ENCODE results near the gene AJM1.
"Not testable (repeated sequence)": the region's sequence is repeated elsewhere in the genome, so short reads cannot be mapped to it uniquely, and the experiment has no call there.

AJM1 gene

DNA sequence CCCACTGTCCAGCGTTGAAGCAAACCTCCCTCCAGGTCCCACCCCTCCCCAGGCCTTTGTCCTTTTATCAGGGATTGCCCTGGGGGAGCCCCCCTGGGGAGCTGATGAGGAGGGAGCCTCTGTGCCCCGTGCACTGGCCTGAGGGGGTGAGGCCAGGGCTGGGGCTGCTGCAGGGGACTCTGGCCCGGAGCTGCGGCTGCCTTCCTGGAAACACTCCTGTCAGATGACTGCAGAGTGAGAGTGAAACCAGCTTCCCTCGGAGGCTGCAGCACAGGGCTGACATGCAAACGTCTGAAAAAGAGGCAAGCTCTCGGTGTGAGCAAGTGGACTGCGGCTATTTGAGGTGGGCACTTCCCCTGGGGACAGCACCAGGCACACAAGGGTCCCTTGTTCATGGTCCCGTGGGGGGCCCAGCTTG lies 39.4 kb downstream of the AJM1 start:
- no peak for DNase-seq

DNA sequence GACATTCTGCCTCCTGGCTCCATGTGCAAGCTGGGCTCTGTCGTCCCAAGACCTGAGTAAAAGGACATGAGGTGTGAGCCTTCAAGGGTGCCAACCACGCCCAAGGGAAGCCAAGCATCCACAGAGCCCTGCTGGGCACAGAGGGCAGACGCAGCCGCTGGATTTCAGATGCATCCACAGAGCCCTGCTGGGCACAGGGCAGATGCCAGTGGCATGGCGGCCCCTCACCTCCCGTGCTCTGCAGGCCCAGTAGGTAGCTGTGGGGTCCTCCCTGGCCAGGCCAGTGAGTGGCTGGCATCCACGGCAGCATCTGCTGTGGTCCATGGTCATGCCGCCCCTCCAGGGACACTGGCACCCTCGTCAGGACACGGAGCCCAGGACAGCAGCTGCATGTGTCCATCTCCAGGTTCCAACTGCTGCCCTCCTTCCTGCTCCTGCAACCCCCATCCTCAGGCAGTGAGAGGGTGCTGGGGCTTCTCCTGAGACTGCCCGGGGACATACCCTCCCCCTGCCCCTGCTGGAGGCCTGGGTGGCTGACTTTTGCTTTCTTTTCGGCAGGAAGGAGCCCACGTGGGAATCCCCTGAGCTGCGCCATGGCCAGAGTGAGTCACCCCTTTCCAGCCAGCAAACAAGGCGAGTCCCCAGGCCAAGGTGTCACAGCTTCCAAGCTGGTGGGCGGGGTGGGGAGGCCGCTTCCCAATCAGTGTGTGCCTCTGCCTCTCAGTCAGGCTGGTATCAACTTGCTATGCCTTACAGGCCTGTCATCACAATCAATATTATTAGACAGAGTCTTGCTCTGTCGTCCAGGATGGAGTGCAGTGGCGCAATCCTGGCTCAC lies 40.0 kb downstream of the AJM1 start:
- peak; percentile 62 for DNase-seq

DNA sequence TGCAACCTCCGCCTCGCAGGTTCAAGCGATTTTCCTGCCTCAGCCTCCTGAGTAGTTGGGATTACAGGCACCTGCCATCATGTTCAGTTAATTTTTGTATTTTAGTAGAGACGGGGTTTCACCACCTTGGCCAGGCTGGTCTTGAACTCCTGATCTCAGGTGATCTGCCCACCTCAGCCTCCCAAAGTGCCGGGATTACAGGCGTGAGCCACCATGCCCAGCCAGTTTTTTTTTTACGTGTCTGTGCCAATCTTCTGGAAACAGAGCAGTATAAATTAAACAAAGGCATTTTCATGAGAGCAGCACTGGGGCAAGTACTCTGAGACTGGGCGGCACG lies 40.6 kb downstream of the AJM1 start:
- not testable (repeated sequence) for DNase-seq

DNA sequence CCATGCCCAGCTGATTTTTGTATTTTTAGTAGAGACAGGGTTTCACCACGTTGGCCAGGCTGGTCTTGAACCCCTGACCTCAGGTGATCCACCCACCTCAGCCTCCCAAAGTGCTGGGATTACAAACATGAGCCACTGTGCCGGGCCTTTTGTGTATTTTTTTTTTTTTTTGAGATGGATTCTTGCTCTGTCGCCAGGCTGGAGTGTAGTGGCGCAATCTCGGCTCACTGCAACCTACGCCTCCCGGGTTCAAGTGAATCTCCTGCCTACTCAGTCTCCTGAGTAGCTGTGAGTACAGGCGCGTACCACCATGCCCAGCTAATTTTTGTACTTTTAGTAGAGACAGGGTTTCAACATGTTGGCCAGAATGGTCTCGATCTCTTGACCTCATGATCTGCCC lies 41.4 kb downstream of the AJM1 start:
- DNase-seq: not testable (repeated sequence)

DNA sequence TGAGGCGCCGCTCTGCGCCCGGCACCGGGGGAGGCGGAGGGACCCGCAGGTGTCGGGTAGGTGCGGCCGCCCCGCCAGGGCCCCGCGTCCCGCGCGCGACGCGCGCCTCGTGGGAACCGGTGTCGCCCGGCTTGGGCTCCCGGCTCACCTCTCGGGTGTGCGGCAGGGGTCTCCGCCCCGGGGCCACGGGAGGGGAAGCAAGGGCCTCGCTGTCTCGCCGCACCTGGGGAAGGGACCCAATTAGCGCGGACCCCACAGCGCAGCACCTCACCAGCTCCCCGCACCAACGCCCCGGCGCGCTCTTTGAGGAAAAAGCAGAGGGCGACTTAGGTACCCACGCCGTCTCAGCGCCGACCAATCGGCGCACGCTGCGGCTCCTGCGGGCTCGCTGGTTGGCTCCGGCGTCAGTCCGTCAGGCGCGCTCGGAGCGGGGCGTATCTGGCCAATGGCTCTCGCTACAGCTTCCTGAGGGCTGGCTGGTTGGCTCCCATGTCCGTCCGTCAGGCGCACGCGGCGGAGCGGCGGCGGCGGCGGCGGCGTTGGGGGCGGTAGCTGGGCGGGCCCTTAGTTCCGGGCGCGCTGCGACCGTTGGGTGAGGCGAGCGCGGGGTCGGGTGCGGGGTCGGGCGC lies 43.8 kb downstream of the AJM1 start, which contains the start of gene TRAF2:
TRAF2 (plus strand) TSS at position 567 of the 629 bp plus-strand sequence. CDS start 12,225 bp downstream, outside the sequence.
- peak; percentile 92 for DNase-seq

DNA sequence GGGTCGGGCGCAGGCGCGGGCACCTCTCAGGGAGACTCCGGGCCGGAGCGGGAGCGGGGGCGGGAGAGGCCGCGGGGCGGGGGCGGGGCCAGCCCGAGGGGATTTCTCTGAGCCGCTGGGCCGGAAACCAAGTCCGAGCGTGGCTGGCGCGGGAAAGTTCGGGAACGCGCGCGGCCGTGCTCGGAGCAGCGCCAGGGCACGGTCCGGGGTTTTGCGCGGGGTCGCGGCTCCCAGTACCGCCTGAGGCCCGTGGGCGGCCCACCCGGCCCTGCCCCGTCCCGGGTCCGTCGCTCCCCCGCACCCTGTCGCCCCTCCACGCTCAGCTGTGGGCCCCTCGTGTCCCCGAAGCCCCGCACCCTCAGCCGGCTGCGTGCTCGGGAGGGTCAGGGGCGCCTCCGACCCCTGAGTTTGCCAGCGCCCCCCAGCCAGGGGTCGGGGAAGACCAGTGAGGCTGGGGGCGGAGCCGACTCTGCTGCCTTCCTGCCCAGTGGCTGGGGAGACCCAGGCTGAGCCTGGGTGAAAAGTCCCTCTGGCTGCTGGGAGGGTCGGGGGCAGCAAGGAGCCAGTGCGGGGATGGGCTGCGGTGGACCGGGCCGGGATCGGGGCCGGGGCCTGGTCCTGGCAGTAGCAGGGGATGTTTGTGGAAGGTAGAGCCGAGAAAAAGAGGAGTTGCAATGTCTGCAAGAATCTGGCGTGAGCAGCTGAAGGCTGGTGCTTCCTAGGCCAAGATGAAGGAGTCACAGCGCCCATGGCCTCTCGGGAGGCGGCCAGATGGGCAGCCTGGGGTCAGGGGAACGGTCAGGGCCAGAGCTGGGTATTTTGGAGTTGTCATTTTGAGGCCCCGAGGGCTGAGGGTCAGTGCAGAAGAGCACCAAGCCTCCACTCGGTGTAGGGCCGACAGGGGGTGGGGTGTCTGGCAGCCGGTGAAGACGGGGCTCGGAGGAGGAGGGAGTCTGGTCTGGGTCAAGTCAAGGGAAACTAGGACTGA lies 44.6 kb downstream of the AJM1 start:
- DNase-seq: peak; percentile 78

DNA sequence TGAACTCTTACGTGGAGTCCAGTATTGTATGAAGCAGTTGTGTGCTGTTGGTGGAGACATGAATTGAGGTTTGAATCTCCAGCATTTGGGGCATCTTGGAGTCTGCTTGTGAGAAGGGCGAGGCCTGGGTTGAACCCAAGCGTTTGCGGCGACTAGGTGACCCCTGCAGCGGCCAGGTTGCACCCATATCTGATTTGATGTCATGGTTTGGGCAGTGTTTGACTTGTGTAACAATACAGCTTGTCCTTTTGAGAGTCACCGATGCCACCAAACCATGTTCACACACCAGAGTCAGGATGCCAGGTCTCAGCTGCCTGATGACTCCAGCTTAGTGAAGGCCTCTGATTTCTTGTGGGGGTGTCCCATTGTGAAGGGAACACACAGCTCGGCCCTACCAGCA lies 46.2 kb downstream of the AJM1 start:
- no peak for DNase-seq

DNA sequence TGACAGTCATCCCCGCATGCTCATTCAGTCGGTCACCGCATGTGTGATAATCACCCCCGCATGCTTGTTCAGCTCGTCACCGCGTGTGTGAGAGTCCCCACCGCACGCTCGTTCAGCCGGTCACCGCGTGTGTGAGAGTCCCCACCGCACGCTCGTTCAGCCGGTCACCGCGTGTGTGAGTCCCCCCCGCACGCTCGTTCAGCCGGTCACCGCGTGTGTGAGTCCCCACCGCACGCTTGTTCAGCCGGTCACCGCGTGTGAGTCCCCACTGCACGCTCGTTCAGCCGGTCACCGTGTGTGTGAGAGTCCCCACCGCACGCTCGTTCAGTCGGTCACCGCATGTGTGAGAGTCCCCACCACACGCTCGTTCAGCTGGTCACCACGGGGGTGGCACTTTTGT lies 47.6 kb downstream of the AJM1 start:
- DNase-seq: no peak

DNA sequence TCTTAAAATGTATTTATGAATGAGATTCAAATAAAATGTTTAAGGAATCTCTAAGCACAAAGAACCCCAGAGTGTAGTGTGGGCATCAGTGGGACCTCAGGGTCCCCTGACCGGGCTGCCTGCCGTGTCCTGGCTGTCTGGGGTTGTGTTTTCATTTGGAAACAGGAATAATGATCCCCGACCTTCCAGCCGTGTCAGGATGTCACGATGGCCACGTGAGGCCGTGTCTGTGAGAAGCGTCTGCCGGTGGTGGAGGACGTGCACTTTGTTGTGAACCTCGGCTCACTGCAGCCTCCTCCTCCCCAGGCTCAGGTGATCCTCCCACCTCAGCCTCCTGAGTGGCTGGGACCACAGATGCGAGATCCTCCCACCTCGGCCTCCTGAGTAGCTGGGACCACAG lies 48.4 kb downstream of the AJM1 start:
- DNase-seq: no peak
